Measurements from ENCODE around the gene CDY1B.
"Not testable (repeated sequence)": the region's sequence is repeated elsewhere in the genome, so short reads cannot be mapped to it uniquely, and the experiment has no call there.

Gene CDY1B, protein sequence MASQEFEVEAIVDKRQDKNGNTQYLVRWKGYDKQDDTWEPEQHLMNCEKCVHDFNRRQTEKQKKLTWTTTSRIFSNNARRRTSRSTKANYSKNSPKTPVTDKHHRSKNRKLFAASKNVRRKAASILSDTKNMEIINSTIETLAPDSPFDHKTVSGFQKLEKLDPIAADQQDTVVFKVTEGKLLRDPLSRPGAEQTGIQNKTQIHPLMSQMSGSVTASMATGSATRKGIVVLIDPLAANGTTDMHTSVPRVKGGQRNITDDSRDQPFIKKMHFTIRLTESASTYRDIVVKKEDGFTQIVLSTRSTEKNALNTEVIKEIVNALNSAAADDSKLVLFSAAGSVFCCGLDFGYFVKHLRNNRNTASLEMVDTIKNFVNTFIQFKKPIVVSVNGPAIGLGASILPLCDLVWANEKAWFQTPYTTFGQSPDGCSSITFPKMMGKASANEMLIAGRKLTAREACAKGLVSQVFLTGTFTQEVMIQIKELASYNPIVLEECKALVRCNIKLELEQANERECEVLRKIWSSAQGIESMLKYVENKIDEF

DNA sequence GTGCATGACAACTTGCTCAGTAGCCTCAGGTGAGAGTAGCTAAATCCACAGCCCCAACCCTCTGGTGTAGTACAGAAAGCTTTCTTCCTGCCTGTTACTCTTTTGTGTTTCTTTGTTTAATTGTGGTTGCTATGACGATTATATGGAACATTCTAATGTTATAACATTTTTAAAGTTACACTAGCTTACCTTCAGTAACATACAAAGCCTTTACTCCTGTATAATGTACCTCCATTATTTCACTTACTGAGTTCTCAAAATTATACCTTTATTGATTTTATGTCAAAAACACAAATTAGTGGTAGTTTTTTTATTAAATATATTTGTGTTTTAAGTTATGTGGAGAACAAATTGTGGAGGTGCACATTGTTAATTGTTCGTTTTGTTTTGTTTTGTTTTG lies at the start of gene CDY1B:
Gene CDY1B, minus strand, starts transcription at position 101 of the 400 bp plus-strand sequence. CDS start 331 bp downstream, outside the sequence.
- not testable (repeated sequence) for DNase-seq

DNA sequence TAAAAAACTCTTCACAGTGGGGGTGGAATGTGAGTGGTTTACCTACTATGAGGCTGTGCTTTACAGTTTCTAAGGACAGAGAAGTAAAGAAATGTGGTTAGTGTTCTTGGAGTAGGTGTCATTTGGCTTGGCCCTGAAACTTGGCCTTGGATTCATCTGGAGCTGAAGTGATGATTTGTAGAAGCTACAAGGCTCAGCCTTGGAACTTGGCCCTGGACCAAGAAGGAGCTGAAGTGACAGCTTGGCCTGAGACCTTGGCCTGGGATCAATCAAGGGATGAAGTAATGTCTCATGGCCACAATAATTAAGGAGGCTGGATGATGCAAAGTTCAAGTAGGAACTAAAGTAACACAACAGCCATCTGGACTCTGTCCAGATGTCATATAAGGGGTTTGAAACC lies 1.7 kb upstream of the CDY1B start:
- DNase-seq, result not testable (repeated sequence)

DNA sequence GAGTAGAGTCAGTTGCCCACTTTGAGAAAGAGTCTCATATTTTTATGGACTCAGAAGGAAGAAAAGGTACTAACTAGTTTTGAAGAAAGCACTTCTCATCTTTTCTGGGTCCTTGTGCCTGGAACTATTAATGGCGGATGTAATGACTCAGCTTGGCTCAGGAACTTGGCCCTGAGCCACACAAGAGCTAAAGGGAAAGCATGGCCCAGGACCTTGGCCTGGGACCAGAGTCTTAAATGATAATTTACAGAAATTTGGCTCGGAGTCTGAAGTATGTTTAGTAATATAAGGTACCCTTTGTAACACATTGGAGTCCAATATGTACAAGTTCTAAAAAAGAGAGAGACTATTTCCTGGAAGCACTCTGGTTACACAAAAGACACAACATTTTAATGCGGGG lies 4.6 kb downstream of the CDY1B start:
- DNase-seq, result not testable (repeated sequence)

DNA sequence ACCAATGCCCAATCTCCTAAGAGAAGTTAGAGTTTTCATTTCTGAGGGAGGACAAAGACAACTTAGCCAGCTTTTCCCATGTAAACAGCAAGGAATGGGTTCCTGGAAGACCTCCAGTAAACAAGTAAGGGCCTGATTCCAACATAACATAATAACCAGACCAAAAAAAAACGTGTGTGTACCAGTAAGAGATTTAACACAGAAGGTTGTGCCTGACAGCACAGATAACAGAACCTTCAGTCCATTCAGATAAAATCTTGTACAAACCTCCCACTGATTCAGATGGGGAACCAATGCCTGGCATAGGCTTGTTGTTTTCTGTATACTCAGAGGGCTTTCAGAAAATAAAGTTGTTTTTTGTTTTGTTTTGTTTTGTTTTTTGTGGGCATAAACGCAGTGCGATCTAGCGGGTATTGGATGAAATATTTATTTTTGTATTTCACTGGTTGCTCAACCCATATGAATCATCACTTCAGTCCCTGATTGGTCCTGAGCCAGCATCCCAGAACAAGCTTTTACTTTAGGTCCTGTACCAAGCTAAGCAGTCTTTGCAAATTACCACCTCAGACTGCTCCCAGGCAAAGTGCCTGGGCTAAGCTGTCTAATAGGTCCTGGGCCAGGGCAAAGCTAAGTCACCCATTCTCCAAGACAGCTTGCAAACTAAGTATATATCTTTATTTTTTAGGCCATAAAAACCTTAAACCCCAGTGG lies 8.7 kb downstream of the CDY1B start:
- not testable (repeated sequence) for DNase-seq

DNA sequence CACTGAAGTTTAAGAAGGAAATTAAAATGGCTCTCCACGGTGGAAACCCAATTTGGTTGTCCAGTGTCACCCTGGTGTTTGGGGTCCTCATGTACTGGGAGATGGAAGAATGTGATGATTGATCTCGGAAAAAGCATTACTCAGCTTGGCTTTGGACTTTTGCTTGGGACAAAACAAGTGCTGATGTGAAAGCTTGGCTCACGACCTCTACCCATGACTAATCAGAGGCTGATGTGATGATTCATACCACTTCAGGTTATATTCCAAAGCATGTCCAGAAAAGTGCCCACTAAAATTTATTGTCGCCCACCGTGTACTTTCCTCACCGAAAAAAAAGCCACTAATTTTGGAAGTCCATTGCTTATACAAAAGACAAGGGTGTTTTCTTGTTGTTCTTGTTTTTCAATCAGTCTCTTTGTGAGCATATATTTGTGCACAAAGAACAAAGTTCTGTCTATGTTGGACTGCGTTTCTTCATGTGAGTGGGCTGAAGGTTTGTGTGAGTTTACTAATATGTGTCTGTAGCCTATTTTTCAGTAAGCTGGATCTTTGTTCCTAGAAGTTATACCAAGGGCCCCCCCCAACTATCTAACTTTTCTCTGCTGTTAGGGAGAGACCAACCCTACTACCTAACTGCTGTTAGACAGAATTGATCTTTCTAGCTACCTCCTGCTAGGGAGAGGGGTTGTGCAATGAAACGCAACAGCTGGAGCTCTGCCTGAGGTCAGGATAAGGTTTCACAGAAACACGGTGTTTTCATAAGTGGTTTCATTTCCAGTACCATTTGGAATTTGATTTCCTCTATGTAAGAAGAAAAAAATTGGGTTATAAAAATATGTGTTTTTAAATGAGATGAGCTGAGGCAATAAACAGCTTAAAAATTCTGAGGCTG lies 21.4 kb downstream of the CDY1B start:
- not testable (repeated sequence) for DNase-seq
